ENCODE measurements around the gene RASAL3.
"Not testable (repeated sequence)": the region's sequence is repeated elsewhere in the genome, so short reads cannot be mapped to it uniquely, and the experiment has no call there.

- not testable (repeated sequence) for TF ChIP-seq POLR2A, CTCF (IDR thresholded peaks at IDR 0.05)
Measured at GRCh38 chr19:15480996-15481395, 16.7 kb upstream of the RASAL3 start.

Data from esophagus squamous epithelium (tissue), 4 donors.